ENCODE measurements around the gene AMMECR1.

DNA sequence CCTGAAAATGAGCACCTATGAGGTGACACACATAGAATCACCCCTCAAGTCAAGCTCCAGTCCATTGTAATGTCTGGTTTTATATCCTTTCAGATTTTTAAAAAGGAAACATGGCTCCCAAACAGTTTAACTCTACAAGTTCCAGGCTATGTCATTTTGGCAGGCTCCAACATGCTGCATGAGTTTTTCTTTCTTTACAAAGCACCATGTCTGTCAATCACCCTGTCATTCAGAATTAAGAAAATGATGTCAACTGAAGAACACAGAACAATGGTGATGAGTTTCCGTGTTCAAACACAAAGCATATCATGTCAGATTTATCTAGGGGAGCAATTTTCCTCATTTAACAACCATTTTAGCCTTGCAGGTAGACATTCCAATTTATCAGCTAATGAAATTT is 106.5 kb downstream of the AMMECR1 start:
- TF ChIP-seq TCF12 (IDR thresholded peaks at IDR 0.05; ENCODE audit: low read depth, low read length) (no peak), ZNF274 (IDR thresholded peaks at IDR 0.05; ENCODE audit: borderline replicate concordance, extremely low read depth, low read length) (no peak), HDAC6 (IDR thresholded peaks at IDR 0.05; ENCODE audit: low read depth, low read length) (no peak), CBX8 (IDR thresholded peaks at IDR 0.05; ENCODE audit: borderline replicate concordance, low read depth, low read length) (no peak), GABPA (IDR thresholded peaks at IDR 0.05; ENCODE audit: borderline replicate concordance, insufficient read depth, low read length) (no peak), SP1 (IDR thresholded peaks at IDR 0.05; ENCODE audit: low read depth, low read length) (no peak), SUZ12 (IDR thresholded peaks at IDR 0.05; ENCODE audit: low read length) (no peak), POLR2A (IDR thresholded peaks at IDR 0.05; ENCODE audit: control extremely low read depth in 1 of 2, low read depth in 2 of 2, low read length in 2 of 2) (no peak), EP300 (IDR thresholded peaks at IDR 0.05; ENCODE audit: borderline replicate concordance in 1 of 2, low read depth in 2 of 2, low read length in 2 of 2) (no peak), TEAD4 (IDR thresholded peaks at IDR 0.05; ENCODE audit: low read depth, low read length) (no peak), EZH2 (IDR thresholded peaks at IDR 0.05; ENCODE audit: low read depth, low read length, severe bottlenecking) (no peak)
- TF ChIP-seq, protein P1, sequence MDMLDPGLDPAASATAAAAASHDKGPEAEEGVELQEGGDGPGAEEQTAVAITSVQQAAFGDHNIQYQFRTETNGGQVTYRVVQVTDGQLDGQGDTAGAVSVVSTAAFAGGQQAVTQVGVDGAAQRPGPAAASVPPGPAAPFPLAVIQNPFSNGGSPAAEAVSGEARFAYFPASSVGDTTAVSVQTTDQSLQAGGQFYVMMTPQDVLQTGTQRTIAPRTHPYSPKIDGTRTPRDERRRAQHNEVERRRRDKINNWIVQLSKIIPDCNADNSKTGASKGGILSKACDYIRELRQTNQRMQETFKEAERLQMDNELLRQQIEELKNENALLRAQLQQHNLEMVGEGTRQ (IDR thresholded peaks at IDR 0.05; ENCODE audit: low read length) = no peak
- TF ChIP-seq, protein P2, sequence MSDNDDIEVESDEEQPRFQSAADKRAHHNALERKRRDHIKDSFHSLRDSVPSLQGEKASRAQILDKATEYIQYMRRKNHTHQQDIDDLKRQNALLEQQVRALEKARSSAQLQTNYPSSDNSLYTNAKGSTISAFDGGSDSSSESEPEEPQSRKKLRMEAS (IDR thresholded peaks at IDR 0.05) = no peak
- TF ChIP-seq, protein P3, sequence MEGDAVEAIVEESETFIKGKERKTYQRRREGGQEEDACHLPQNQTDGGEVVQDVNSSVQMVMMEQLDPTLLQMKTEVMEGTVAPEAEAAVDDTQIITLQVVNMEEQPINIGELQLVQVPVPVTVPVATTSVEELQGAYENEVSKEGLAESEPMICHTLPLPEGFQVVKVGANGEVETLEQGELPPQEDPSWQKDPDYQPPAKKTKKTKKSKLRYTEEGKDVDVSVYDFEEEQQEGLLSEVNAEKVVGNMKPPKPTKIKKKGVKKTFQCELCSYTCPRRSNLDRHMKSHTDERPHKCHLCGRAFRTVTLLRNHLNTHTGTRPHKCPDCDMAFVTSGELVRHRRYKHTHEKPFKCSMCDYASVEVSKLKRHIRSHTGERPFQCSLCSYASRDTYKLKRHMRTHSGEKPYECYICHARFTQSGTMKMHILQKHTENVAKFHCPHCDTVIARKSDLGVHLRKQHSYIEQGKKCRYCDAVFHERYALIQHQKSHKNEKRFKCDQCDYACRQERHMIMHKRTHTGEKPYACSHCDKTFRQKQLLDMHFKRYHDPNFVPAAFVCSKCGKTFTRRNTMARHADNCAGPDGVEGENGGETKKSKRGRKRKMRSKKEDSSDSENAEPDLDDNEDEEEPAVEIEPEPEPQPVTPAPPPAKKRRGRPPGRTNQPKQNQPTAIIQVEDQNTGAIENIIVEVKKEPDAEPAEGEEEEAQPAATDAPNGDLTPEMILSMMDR (IDR thresholded peaks at IDR 0.05; ENCODE audit: control extremely low read depth in 1 of 3, insufficient read depth in 1 of 3, low read depth in 1 of 3, low read length in 3 of 3) = no peak
